ENCODE data around the gene CCNF.

DNA sequence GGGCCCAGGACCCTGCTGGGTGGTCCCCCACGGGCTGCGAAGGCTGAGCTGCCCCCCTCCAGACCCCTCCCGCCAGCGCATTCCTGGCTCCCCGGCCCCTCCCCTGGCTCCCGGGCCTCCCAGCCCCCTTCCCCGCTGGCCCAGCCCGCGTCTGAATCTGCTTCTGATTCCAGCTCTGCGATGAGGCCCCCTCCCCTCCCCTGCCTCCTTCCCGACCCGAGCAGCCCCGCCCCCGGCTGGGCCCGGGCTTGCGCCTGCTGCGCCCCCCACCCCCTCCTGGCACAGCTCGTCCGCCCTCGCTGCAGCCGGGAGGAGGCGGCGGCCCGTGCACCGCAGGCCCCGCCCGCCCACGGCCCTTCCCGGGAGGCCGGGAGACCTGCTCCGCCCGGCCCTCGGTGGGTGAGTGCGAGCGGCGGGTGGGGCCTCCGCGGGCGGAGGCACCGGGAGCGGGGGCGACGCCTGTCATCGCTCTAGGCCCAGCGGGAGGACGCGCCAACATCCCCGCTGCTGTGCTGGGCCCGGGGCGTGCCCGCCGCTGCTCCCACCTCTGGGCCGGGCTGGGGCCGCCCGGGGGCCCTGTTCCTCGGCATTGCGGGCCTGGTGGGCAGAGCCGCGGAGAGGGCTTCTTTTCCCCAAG lies 41.9 kb downstream of the CCNF start, which contains the start of gene NTN3:
- TF ChIP-seq CTCF (IDR thresholded peaks at IDR 0.05) (no peak), POLR2A (IDR thresholded peaks at IDR 0.05) (no peak)

All from body of pancreas (tissue), 4 donors.